Colon (tissue), 2 donors: Measurements from ENCODE around the gene CDC42BPA.
"Not testable (repeated sequence)": the region's sequence is repeated elsewhere in the genome, so short reads cannot be mapped to it uniquely, and the experiment has no call there.

Experiments
- FAIRE-seq: peaks from 2 replicates; lab custom pipeline; 2012; peaks lifted over from hg19 to GRCh38; lab: Jason Lieb, UNC
- donor health status: control.
- donor health status: control.

The CDC42BPA gene

DNA sequence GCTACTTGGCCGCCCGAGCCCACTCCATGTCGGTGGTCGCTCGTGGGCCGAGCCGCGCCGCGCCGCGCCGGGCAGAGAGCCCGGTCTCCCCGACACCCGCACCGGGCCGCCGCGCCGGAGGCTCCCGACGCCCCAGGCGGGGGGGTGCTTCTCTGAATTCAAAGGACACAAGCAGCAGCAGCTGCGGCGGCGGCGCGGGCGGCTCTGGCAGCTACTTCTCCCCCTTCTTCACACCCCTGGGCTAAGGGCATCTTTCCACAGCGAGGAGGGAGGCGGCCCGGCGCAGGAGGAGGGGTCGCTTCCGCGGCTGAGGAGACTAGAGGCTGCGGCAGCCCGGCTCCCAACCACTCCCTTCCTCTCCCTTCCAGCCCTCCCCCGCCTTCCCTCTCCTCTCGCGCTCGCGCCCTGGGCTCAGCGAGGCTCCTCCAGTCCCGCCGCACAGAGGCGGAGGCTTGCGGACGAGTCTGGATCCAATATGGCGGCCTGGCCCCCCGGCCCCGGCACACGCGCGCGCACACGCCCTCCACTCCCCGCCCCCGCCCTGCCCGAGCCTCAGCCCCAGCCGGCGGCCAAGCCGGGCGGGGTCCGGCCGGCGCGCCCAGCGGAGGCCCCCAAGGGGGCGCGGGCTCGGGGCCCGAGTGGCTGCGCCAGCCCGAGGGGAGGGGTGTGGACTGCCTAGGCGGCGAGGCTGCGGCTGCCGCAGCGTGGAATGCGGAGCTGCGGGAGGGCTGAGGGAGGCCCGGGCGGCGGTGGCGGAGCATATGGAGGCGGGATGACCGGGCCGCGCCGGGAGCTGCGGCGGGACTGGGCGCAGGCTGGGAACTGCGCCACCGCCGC lies at the start of gene CDC42BPA:
Gene CDC42BPA (minus strand): TSS at position 477 of the 837 bp plus-strand sequence. CDS start 1,310 bp downstream, outside the sequence.
- no peak for FAIRE-seq

DNA sequence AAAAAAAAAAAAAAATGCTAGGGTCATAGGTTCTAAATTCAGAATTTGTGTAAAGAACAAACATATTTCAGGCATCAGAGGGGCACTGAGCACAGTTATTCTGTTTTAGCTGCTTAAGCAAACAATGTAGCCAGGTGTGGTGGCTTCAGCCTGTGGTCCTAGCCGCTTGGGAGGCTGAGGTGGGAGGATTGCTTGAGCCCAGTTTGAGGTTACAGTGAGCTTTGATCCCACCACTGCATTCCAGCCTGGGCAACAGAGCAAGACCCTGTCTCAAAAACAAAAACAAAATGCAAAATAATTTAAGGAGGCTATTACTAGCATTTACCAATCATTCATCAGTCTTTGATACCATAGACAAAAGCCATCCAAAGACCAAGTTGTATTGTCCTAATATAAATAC lies 49.7 kb upstream of the CDC42BPA start:
- FAIRE-seq, result no peak

DNA sequence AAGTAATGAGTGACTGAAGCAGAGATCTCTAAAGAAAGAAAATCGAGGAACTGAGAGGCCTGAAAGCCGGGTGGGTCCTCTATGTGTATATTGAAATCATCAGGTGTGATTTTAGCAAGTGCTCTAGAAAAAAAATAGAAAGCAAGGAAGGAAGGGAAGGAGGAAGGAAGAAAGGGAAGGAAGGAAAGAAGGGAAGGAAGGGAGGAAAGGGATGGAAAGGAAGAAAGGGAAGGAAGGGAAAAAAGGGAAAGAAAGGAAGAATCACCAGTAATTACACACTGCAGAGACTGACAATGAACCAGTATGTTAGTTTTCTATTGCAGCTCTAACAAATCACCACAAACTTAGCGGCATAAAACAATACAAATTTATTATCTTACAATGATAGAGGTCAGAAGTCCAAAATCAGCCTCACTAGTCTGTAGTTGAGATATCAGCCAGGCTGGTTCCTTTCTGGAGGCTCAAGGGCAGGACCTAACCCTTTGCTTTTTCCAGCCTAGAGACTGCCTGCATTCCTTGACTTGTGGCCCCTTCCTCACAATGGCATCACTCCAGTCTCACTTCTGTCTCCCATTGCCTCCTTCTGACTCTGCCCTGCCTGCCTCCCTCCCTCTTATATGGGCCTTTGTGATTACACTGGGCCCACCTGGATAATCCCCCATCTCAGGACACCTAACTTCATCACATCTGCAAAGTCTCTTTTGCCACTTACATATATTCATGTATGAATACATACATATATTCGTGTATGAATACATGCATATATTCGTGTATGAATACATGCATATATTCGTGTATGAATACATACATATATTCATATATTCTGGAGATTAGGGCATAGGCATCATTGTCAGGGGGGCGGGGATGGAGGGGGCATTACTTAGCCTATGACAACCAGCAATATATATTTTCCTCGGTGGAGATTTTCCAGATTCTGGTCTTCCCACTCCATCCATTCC lies 47.5 kb upstream of the CDC42BPA start:
- no peak for FAIRE-seq

DNA sequence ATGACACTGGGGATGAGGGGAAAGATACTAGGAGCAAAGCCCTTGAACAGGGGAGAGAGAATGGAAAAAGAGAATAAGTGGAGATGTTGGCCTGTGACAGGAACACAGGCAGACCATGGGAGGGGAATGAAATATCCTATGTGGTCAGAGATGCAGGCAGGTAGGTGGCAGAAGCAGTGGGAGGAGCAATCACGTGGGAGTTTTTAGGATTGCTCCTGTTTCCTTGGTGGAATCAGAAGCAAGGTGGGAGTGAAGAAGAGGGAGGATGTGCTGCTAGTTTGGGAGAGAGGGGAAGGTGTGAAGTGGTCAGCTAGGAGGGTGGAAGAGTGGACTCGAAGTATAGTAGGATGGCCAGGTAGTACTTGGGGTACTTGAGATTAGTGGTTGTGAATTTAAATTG lies 46.4 kb upstream of the CDC42BPA start:
- FAIRE-seq, result no peak

GRCh38 chr1:227363825-227364224 lies 45.5 kb upstream of the CDC42BPA start:
- no peak for FAIRE-seq

GRCh38 chr1:227362039-227362438 lies 43.7 kb upstream of the CDC42BPA start:
- no peak for FAIRE-seq

- FAIRE-seq, result no peak
These were observed 39.6 kb upstream of the CDC42BPA start for GRCh38 chr1:227357927-227358302.

- FAIRE-seq, result no peak
These were observed 39.1 kb upstream of the CDC42BPA start for GRCh38 chr1:227357171-227357926.

DNA sequence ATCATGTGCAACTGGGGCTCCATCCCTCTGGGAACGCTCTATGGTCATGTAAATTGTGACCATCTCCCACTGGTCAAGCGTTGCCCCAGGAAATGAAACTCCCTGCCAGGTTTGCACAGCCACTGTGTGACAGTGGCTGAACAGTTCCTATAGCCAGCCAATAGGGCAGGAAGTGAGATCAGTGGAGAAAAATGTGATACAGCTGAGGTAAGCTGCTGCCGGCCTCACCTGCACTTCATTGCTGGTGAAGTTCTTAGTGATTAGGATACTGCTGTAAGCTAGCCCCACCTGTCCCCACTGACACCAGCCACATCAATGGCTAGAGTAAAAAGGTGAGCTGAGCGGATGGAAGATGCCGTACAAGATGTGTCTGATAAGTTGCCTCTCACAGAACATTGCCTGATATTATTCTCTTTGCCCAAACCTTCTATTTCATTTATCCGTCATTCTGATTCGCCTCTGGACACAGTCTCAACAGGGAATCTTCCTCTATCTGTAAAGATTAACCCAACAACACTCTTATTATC lies 38.4 kb upstream of the CDC42BPA start:
- no peak for FAIRE-seq

DNA sequence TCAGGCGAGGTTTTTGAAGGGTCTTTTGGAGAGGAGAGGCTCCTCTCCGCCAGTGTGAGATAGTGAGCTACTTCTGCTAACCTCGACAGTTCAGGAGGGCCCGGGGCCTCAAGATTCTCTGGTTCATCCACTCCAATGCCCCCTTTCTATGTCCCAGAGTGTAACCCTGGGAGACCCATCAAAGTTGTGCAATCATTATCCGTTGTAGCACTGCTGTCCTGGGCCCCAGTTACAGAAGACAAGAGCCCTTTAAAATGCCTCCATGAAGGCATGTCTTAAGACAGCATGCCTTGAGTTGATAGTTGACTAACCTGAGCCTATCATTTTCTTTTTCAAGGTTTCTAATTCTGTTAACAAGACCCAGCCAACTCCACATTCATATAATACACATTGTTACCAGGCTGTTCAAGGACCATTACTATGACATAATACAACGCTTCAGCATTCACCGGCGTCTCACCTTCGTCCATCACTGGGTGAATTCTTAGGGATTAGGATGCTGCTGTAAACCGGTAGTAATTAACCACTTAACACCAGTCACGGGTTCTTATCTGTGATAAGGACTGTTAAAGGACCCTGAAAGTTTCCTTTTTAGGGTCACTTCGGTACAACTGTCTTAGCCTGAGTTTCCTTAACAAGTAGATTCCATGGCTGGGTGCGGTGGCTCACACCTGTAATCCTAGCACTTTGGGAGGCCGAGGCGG lies 37.4 kb upstream of the CDC42BPA start:
- no peak for FAIRE-seq

GRCh38 chr1:227353186-227353585 lies 34.9 kb upstream of the CDC42BPA start:
- FAIRE-seq, result no peak

DNA sequence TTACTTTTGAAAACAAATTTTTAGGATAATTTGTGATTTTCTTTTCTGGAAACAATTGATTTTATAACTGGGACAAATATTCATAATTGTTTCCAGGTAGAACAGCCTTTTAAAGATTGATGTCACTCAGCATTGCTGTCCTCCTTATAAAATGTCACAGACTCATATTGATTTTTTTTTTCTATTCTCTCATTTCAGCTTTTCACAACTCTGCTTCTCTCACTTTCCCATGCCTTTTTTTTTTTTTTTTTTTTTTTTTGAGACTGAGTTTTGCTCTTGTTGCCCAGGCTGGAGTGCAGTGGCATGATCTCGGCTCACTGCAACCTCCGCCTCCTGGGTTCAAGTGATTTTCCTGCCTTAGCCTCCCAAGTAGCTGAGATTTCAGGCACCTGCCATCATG lies 33.9 kb upstream of the CDC42BPA start:
- not testable (repeated sequence) for FAIRE-seq

GRCh38 chr1:227351443-227351842 lies 33.2 kb upstream of the CDC42BPA start:
- no peak for FAIRE-seq

DNA sequence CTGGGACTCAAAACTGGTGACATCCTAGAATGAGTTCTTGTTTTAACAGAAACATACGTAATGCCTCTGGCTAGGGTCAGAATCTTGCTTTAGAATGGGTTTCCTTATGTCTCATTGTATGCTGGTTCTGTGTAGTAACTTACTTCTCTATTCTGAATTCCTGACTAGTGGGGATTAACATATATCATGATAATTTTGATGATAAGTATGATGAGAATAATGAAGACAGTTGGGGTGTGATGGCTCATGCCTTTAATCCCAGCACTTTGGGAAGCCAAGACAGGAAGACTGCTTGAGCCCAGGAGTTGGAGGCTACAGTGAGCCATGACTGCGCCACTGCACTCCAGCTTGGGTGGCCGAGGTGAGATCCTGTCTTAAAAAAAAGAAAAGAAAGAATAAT lies 31.7 kb upstream of the CDC42BPA start:
- no peak for FAIRE-seq

DNA sequence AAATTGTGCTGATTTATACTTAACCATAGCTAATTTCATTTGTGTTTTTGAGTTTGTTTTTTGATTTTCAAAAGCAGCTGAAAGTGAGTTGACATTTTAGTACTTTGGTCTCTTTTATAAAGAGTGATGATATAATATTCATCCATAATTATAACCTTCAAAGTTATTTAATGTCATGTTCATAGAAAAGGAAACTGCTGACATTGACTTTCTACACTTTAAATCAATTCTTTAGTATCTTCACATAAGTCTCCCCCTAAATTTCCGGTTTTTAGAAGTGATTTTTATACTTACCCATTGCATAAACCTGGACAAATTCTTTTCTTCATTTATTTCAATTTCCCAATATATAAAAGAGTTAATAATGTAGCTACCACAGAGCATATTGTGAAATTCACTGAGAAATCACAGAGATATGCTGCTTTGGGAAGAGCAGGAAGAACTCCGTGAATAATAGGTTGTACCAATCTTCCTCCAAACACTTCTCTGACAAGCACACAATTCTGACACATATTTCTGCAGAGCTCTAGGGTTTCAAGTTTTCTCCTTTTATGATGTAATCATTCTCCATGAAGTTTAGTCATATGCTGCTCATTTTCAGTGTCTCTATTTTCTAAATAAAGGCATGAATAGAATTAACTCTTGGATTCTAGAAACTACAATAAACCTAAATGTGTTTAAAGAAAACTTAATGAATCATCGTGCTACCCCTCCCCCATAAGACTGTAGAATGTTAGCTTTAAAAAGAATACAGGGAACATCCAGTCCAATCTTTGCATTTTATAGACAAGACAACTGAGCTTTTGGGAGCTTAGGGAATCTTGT lies 25.6 kb upstream of the CDC42BPA start:
- no peak for FAIRE-seq

DNA sequence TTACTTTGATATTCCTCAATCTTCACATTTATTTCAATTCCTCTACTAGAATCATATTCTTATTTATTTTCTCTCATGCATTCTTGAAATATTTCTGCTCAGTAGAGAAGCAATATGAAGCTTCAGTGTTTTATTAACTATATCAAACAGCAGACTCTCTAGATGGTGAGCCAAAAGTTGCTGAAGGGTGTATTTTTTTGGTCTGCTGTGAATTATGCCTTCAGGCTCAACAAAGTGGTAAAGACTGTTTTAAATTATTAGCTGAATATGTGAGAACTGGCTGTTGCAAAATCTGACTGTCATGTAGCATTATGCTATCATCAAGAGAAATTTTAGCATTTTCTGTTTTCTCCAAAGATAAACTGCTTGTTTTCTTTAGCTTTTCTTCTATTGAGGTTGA lies 24.9 kb upstream of the CDC42BPA start:
- FAIRE-seq, result no peak

DNA sequence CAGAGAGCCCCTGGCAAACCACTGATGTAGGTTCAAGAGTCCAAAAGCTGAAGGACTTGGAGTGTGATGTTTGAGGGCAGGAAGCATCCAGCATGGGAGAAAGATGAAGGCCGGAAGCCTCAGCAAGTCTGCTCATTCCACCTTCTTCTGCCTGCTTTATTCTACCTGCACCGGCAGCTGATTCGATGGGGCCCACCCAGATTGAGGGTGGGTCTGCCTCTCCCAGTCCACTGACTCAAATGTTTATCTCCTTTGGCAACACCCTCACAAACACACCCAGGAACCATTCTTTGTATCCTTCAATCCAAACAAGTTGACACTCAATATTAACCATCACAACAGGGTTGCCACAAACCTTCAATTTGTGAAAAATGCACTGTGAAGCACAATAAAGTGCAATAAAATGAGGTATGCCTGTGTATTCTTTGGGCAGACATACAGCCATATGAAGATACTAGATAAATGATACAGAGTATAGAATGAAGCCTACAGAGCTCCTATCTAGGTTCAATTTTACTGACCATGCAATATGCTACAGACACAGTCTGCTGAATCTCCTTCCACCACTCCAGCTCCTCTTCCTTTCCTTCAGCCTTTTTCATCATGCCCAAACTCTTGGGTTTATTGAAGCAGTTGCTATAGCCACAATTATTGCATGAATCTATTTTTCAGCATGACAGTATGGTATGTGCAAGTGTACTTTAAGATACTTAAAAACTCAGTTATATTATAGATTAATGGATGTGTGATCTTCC lies 24.0 kb upstream of the CDC42BPA start:
- no peak for FAIRE-seq

DNA sequence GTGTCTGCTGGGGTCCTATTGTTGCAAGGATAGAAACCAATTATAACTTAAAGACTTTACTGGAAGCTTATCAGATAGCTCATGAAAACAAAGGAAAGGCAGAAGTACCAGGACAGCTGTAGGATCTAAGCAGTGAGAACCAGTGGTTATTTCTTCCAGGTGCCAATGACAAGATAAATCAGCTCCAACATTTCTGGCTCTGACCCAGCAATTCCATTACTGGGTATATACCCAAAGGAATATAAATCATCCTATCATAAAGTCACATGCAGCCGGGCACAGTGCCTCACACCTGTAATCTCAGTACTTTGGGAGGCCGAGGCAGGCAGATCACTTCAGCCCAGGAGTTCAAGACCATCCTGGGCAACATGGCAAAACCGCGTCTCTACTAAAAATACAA lies 17.8 kb upstream of the CDC42BPA start:
- not testable (repeated sequence) for FAIRE-seq

GRCh38 chr1:227335242-227336020 lies 17.1 kb upstream of the CDC42BPA start:
- FAIRE-seq, result no peak
